Ishikawa (cell line): Measurements from ENCODE around the gene CSTPP1.

ENCODE experiments used
- CEBPB ChIP-seq: IDR thresholded peaks from 2 replicates; pipeline ENCODE4 v1.6.1; 2012
- CREB1 ChIP-seq: IDR thresholded peaks from 2 replicates; pipeline ENCODE4 v1.6.1; 2012; ENCODE audit warnings: low read depth
- EGR1 ChIP-seq: IDR thresholded peaks from 2 replicates; pipeline ENCODE4 v1.6.1; 2012
- EP300 ChIP-seq: IDR thresholded peaks from 2 replicates; pipeline ENCODE4 v1.6.1; 2012; ENCODE audit warnings: borderline replicate concordance
- FOXM1 ChIP-seq: IDR thresholded peaks from 2 replicates; pipeline ENCODE4 v1.6.1; 2012; ENCODE audit warnings: low read depth, borderline replicate concordance
- NFIC ChIP-seq: IDR thresholded peaks from 2 replicates; pipeline ENCODE4 v1.6.1; 2012
- RAD21 ChIP-seq: IDR thresholded peaks from 2 replicates; pipeline ENCODE4 v1.6.1; 2012; ENCODE audit warnings: low read depth
- REST ChIP-seq: IDR thresholded peaks from 2 replicates; pipeline ENCODE4 v1.6.1; 2012; ENCODE audit warnings: low read depth, mild to moderate bottlenecking
- TAF1 ChIP-seq: IDR thresholded peaks from 2 replicates; pipeline ENCODE4 v1.6.1; 2012; ENCODE audit warnings: low read depth, mild to moderate bottlenecking
- TCF12 ChIP-seq: IDR thresholded peaks from 2 replicates; pipeline ENCODE4 v1.6.1; 2012; ENCODE audit warnings: low read depth
- TEAD4 ChIP-seq: IDR thresholded peaks from 2 replicates; pipeline ENCODE4 v1.6.1; 2012
- YY1 ChIP-seq: IDR thresholded peaks from 2 replicates; pipeline ENCODE4 v1.6.1; 2012; ENCODE audit warnings: low read depth
- ZBTB7A ChIP-seq: IDR thresholded peaks from 2 replicates; pipeline ENCODE4 v1.6.1; 2012; ENCODE audit warnings: low read depth
- TF ChIP-seq, protein P1 (sequence below): IDR thresholded peaks from 2 replicates; pipeline ENCODE4 v1.6.1; 2012
- TF ChIP-seq, protein P2 (sequence below): IDR thresholded peaks from 2 replicates; pipeline ENCODE4 v1.6.1; 2012

CSTPP1 gene

DNA sequence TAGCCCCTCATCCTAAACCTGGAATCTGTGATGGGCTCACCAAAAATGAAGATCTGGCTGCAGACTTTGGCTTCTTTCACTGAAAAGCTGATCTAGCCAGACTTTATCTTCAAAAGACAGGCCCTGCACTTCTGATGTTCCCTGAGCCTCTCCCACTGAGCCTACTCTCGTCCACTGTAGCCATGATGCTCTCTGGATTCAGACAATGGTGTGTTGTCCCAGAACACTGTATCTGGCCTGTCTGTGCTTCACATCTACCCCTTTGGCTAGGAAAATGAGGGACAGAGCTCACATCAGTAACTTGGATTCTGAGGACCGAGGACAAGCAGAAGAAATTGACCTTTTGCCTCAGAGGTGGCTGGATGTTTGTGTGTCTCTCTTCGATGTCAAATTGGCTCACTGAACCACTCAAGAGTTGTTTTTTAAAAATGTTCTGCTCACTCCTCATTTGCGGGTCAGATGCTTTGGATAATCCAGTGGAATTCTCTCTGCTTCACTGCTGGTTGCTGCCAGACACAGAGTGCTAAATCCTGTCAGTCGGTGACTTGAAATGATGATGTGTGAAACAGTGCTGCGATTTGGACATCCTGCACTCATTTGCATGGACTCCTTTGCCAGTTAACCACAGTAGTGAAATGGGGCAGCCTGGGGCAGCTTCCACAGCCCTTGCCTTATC is 172.6 kb downstream of the CSTPP1 start:
- no peak for TF ChIP-seq TAF1
- no peak for TF ChIP-seq EGR1
- no peak for TF ChIP-seq YY1
- TF ChIP-seq REST: no peak
- no peak for TF ChIP-seq TCF12
- TF ChIP-seq RAD21: no peak
- TF ChIP-seq CEBPB: no peak
- TF ChIP-seq, protein P1, sequence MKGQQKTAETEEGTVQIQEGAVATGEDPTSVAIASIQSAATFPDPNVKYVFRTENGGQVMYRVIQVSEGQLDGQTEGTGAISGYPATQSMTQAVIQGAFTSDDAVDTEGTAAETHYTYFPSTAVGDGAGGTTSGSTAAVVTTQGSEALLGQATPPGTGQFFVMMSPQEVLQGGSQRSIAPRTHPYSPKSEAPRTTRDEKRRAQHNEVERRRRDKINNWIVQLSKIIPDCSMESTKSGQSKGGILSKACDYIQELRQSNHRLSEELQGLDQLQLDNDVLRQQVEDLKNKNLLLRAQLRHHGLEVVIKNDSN: no peak
- TF ChIP-seq ZBTB7A: no peak
- no peak for TF ChIP-seq EP300
- TF ChIP-seq NFIC: no peak
- TF ChIP-seq FOXM1: no peak
- TF ChIP-seq TEAD4: no peak
- no peak for TF ChIP-seq CREB1
- TF ChIP-seq, protein P2, sequence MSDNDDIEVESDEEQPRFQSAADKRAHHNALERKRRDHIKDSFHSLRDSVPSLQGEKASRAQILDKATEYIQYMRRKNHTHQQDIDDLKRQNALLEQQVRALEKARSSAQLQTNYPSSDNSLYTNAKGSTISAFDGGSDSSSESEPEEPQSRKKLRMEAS: no peak

- TF ChIP-seq RAD21: no peak
- no peak for TF ChIP-seq CEBPB
- TF ChIP-seq YY1: no peak
- TF ChIP-seq, protein P2: no peak
- TF ChIP-seq TEAD4: no peak
- no peak for TF ChIP-seq REST
- no peak for TF ChIP-seq NFIC
- TF ChIP-seq CREB1: no peak
Measured at GRCh38 chr11:47109727-47110246, 173.2 kb downstream of the CSTPP1 start.

- TF ChIP-seq, protein P1: no peak
- TF ChIP-seq REST (no peak), NFIC (no peak), RAD21 (no peak), EGR1 (no peak), TAF1 (no peak), CEBPB (no peak), CREB1 (no peak), ZBTB7A (no peak), FOXM1 (no peak), YY1 (no peak), TEAD4 (no peak), TCF12 (no peak), EP300 (no peak)
- TF ChIP-seq, protein P2: no peak
Measured at GRCh38 chr11:47111318-47111804, 174.8 kb downstream of the CSTPP1 start.
